22Rv1 (cell line): ENCODE results near the gene PDLIM3.

Source experiments
- CTCF ChIP-seq: fragments of 450-650 bp; IDR thresholded peaks from 2 replicates; pipeline ENCODE4 v1.5.1; 2017; ENCODE audit warnings: mild to moderate bottlenecking
- ZFX ChIP-seq: fragments of 450-650 bp; IDR thresholded peaks from 2 replicates; pipeline ENCODE4 v1.6.1; 2017; ENCODE audit warnings: antibody characterized with exemption, borderline replicate concordance

- no peak for TF ChIP-seq CTCF
- no peak for TF ChIP-seq ZFX
Observed at GRCh38 chr4:185549095-185549639, 13.9 kb upstream of the PDLIM3 start.
